GM15510 (cell line): ENCODE measurements around the gene WDR70.

Experiments used
- POLR2A ChIP-seq: IDR thresholded peaks from 3 replicates; pipeline ENCODE4 v1.6.1; 2011; ENCODE audit warnings: borderline replicate concordance; ENCODE audit not compliant: insufficient read length; ENCODE audit errors: extremely low read depth

The WDR70 gene

GRCh38 chr5:37626266-37626665 is 247.1 kb downstream of the WDR70 start:
- no peak for TF ChIP-seq POLR2A

DNA sequence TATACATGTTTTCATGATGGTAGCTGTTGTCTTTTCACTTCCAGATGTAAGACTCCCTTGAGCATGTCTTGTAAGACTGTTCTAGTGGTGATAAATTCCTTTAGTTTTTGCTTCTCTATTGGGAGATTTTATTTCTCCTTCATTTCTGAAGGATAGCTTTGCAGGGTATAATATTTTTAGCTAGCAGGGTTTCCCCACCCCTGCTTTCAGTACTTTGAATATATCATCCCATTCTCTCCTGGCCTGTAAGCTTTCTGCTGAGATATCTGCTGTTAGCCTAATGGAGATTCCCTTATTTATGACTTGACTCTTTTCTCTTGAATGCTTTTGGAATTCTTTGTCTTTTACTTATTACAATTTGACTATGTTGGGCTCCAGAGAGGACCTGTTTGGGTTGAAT is 249.8 kb downstream of the WDR70 start:
- TF ChIP-seq POLR2A: no peak

DNA sequence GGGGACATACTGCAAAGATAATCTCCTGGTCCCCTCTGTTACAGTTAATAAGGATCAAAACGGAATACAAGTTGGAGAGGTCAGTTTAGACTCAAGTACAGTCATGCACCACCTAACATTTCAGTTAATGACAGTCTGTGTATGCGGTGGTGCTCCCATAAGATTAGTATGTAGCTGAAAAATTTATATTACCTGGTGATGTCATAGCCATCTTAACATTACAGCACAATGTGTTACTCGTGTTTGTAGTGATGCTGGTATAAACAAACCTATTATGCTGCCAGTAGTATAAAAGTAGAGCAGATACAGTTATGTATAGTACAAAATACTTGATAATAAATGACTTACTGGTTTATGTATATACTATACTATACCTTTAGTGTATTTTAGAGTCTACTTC is 252.8 kb downstream of the WDR70 start:
- TF ChIP-seq POLR2A: no peak

DNA sequence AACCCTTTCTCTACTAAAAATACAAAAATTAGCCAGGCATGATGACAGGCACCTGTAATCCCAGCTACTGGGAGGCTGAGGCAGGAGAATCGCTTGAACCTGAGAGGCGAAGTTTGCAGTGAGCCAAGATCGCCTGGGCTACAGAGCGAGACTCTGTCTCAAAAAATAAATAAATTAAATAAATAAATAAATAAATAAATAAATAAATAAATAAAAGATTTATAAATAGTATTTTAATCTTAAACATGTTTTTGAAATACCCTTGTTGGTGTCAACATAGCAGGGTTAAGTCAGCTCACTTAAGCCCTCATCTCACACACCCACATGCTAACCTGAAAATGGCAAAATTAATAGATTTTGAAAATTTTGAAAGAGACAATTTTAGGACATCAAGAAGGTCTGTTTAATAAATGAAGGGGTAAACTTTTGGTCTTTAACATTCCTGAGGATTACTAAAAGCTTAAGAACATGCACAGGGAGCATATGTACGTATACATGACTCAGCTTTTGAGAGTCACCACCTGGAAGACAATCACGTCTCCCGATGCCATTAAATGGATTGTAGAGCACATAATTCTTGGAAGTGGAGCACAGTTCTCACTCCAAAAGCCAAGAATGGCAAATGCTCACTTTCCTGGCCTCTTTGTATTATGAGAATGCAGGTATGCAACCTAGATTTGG is 258.2 kb downstream of the WDR70 start:
- no peak for TF ChIP-seq POLR2A

DNA sequence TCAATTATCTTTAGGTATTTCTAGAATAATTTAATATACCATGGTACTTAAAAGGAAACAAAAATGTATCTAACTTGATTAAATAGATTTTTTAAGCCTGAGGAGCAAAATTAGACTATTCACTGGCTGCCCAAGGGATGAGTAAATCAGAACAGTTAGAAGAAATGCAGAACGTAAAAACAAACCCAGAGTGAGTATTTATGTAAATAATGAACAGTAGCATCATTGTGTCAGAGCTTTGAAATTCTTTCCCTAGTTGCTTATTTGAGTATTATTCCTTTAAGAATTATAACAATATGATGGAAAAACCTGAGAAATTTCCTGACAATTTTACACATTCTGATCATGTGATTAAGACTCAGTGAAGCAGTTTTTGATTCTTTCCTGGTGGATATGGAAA is 259.8 kb downstream of the WDR70 start:
- TF ChIP-seq POLR2A: no peak

DNA sequence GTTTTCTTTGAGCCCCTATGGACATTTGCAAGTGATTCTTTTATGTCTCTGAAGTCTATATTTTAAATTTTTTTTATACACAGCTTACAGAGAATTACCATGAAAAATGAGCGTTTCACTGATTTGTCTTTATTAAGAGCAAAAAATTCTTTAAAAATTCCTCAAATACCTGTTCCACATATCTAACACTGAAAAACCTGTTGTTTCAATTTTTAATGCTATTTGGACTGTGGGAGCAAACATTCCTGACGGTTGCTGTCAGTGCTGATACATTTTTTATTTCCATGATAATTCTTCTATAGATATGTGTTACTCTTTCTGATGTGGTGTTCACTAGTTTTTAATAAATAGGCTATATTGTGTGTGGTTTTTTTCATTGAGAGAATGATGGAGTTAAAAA is 261.0 kb downstream of the WDR70 start:
- TF ChIP-seq POLR2A: no peak

DNA sequence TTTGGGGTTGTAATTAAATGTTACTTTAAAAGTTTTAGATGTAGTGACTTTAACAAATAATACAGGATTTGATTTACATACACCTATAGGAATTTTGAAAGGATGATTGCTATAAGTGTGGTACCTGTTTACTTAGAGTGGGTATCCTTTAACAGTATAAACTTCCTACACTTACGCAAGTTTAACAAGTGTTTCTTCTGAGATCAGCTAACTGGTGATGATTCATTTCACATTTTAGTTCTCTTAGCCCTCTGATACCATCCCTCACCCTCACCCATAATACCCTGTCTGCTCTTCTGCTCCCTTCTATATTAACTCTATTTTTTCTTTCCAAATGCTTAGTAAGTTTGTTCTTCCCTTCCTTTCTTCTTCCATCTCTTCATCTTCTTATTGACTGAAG is 262.8 kb downstream of the WDR70 start:
- TF ChIP-seq POLR2A: no peak

DNA sequence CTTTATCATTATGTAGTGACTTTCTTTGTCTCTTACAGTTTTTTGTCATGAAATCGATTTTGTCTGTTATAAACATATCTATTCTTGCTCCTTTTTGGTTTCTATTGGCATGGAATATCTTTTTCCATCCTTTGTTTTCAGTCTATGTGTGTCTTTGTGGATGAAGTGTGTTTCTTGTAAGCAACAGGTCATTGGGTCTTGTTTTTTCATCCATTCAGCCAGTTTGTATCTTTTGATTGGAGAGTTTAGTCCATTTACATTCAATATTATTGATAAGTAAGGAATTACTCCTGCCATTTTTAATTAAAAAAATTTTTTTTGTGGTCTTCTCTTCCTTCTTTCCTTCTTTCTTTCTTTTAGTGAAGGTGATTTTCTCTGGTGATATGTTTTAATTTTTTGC is 266.6 kb downstream of the WDR70 start:
- TF ChIP-seq POLR2A: no peak

GRCh38 chr5:37657046-37657445 is 277.9 kb downstream of the WDR70 start:
- TF ChIP-seq POLR2A: no peak

DNA sequence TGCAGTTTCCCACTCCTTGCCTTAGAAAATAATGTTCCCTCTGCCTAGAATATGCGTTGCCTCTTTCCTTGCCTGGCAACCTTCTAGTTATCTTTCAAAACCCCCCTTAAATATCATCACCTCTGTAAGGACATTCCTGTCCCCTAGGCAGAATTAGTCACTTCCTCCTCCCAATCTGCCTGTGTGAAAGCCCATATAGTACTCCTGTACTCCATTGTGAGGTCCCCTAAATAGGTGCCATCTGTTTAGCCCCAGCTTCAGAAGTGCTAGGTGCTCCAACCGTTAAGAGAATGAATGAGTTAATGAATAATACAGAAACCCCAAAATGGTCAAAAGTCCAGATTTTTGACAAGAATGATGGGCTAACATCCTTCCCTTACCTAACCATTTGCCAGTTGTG is 279.3 kb downstream of the WDR70 start:
- TF ChIP-seq POLR2A: no peak

DNA sequence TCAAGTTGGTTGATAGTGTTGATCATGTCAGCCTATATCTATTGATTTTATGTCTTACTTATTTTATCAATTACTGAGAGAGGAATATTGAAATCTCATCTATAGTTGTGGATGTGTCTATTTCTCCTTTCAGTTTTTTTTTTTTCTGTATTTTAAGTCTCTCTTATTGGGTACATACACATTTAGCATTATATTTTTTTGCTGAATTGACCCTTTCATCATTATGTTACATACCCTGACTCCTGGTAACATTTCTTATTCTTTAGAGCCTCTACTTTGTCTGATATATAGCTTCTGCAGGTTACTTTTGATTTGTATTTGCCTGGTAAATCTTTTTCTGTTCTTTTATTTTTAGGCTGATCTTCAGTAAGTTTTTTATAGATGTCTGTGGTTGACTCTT is 281.2 kb downstream of the WDR70 start:
- TF ChIP-seq POLR2A: no peak

DNA sequence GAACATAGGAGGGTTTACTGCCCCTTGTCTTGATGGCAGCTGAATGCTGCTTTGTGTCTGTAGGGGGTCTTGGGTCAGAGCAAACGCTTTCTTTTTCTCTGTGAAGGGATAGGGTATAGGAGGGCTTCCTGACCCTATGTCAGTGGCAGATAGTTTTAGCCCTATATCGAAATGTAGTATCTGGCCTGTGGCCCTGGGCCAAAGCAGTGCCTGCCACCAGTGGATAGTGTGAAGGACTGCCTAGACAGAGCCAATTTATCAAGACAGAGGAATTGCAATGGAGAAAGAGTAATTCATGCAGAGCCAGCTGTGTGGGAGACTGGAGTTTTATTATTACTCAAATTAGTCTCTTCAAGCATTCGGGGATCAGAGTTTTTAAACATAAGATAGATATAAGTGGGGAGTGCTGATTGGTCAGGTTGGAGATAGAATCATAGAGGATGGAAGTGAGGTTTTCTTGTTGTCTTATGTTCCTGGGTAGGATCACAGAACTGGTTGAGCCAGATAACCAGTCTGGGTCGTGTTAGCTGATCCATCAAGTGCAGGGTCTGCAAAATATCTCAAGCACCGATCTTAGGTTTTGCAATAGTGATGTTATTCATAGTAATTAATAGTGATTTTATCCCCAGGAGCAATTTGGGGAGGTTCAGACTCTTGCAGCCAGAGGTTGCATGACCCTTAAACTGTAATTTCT is 282.3 kb downstream of the WDR70 start:
- no peak for TF ChIP-seq POLR2A

DNA sequence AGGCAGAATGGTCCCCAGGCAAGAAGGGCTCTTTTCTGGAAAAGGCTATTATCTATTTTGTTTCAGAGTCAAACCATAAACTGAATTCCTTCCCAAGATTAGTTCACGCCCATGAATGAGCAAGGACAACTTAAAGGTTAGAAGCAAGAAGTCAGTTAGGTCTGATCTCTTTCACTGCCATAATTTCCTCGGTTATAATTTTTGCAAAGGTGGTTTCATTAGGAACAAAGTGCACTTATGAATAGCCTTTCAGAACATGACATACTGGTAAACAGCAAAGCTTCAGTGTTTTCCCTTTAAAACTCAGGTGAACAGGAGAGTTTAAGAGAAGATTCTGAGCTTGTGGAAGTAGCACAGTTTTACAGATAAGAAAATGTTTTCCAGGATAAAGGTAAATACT is 282.8 kb downstream of the WDR70 start:
- no peak for TF ChIP-seq POLR2A

DNA sequence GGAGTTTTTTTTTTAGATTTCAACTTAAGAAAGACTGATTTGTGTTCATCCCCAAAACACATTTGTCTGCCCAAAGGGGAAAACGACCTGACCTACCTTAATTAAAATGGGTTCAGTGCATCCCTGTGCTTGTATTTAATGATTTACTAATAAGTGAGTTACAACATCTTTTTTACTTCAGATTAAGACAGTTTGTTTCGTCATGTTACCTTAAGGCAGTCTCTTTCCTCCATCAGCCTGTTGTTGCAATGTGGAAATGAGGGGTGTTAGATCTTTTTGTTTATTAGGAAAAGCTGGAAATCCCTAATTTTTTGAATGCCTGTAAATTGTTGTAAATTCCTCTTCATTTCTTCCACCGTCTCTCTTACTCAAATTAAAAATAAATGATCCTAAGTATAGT is 283.2 kb downstream of the WDR70 start:
- no peak for TF ChIP-seq POLR2A

DNA sequence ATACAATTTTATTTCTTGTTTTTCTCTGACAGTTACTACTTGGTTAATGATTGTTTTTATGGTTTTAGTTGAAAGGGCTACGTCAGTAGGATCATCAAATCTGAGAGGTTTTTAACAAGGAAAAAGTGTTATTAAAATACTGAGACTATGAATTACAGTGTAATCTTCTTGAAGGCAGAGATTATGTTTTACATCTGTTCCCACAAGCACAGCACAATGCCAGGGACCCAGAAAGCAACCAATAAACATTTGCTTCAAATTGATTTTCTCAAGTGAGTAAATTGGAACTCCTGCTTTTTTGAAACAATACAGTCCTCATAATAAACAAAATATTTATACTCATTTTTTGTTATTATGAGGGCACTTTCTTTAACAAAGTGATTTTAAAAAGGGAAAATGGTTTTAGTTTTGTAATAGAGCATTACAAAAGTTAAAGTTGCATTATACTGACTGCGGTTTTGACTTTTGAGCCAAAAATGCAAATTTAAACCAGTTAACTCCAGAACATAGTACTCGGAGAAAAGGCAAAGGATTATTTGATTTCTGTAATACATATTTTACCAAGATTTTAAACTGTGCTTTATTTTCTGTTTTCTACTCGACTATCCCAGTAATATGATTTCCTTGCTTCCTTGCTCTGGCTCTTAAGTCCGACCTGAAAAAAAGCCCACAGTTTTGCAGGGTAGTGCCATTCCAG is 283.8 kb downstream of the WDR70 start:
- TF ChIP-seq POLR2A: no peak

DNA sequence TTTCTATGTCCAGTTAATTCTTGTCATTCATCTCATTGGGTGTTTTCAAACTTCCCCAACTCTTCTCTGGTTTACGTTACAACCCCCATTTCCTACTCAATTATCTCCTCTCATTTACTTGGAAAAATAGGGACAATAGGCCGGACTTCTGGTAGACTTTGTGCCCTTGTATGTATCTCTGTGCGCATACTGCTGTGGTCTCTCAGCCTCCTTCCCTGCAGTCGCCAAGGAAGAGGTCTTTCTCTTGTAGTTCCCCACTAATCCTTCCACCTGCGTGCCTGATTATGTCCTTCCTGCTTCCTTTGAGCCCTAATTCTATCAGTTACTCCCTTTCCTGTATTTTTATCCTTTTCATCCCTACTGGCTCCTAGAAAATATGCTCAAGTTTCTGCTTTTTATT is 284.4 kb downstream of the WDR70 start:
- no peak for TF ChIP-seq POLR2A
